Activated naive CD4-positive, alpha-beta T cell treated with anti-CD3 and anti-CD28 coated beads, Interleukin-2, amount 50 U/mL, for 16 hours (primary cell): ENCODE results near the gene FNDC3B.

Experiments used
- DNase-seq: peaks from one replicate; pipeline ENCODE4 v3.0.0-alpha.2; 2020

The FNDC3B gene

DNA sequence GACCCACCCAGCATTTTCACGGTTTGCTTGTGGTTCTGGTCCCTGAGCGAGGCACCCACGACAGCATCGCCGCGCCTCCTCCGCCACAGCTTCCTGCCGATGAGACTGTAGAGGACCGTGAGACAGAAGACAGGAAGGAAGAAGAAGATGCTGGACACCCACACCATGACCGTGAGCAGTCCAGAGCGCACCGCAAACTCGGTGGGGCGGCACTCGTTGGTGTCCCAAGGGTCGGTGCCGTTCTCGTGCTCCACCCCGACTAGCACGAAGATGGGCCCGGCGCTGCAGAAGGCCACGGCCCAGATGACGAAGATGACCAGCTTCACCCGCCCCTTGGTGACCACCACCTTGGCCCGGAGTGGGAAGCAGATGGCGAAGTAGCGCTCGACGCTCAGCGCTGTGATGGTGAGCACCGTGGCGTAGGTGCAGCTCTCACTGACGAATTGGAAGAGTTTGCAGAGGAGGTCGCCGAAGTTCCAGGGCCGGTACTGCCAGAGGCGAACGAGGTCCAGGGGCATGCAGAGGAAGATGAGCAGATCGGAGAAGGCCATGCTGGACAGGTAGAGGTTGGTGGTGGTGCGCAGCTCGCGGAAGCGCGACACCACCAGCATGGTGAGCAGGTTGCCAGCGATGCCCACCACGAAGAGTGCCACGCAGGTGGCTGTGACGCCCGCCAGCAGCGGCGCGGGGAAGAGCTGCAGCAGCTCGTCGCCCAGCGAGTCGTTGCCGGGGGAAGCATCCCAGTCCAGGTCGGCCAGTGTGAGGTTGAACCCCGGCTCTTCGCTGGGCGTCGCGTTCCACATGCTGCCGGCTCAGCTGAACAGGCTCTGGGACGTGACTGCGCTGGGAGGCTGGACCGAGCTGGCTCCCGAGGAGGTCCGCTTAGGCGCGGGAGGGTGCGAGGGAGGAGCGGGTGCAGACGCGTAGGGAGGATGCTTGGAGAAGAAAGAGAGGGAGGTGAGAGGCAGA, 408.5 kb downstream of the FNDC3B start, which contains the start of gene GHSR:
Gene GHSR (minus strand): TSS at position 846 of the 969 bp plus-strand sequence. CDS start 43 bp downstream, at position 803.
- DNase-seq, result no peak

DNA sequence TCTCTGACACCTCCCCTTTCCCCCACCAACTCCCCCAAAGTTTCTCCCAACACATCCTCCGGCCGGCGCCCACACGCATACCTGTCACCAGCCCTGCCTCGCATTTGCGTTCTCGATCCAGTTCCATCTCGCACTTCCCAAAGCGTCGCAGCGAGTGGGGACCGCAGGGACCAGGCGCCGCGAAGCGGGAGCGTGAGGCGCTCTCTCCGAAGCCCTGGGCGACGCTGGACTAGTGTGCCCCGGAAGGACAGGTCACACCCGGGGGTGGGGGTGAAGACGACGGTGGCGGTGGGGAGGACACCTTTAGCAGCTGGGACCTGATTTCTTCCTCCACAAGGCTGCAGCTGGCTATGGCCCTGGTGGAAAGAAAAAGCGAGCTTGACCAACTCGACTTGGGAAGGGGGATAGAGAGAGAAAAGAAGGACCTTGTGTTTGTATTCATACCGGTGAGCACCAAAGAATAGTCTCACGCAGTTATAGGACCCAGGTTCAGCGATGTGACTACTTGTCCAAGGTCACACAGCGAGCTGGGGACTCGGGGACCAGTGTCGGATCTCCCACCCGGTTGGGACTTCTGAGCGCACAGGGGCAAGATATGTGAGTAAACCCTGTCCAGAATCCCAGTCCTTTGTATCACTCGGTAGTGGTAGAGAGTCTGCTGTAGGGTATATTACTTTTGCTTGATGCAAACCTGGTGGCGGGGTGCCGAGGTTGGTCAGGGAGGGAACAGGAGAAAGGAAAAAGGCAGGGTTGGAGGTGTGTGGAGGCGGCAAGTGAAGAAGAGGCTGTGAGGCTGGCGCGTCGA, 409.5 kb downstream of the FNDC3B start:
- no peak for DNase-seq

DNA sequence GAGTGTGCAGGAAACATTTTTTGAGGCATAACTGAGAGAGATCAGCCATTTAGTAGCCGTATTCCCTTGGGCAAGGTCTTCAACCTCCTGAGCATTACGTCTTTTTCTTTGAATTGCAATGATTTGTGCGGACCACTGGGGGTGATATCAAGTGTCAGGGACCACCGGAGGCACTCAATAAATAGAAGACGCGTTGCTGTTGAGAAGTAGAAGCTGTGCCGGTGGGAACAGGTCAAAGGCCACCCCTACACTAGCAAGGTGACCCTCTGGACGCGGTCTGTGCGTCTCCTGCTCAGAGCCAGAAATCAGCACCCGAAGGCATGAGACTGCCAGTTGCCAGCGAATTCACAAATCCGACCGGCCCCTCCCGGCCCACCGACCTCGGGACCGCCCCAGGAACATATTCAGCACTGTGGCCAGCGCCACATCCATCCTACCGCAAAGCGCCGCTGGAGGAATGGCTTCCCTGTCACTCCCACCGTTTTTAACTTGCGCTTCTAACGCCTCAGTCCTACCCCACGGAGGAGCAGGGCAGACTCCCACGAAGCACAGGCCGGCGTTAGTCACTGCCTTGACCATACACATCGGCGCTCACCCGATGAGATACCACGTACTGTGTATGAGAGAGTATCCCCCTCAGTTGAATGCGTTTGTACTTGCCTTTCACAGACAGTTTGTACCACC, 410.2 kb downstream of the FNDC3B start:
- no peak for DNase-seq
